ENCODE measurements around the gene PIGZ. TPM values are rescaled to one million over a fixed set of nuclear protein-coding genes. Genes with fewer than 3 reads are reported as not detected.
"Not testable (repeated sequence)": the region's sequence is repeated elsewhere in the genome, so short reads cannot be mapped to it uniquely, and the experiment has no call there.

The PIGZ gene
- total RNA-seq, 3 donors from 2014 or later = 29.1 to 131 (median 122) TPM

- ATAC-seq (peak; percentile 77), DNase-seq (no peak)
- intact Hi-C loops (cut with DNase I, micrococcal nuclease) = no loop called here
- Histone ChIP-seq H3K4me3 (no peak overlapping the region), H3K36me3 (ENCODE audit: low read depth) (no peaks in the 10 kb centered on the region), H3K4me1 (ENCODE audit: low read depth) (peaks cover 3% of the 10 kb centered on the region), H3K9me3 (no peaks in the 10 kb centered on the region)
- TF ChIP-seq CTCF (IDR thresholded peaks at IDR 0.05) = no peak
Measured at GRCh38 chr3:196948442-196949284, 20.0 kb downstream of the PIGZ start.

- ATAC-seq (peak; percentile 2), DNase-seq (no peak)
- no peaks in the 10 kb centered on the region for H3K36me3 ChIP-seq (ENCODE audit: low read depth)
- no peak for TF ChIP-seq CTCF (IDR thresholded peaks at IDR 0.05)
- H3K4me1 ChIP-seq (ENCODE audit: low read depth) = peaks cover 8% of the 10 kb centered on the region
- intact Hi-C loops (cut with DNase I, micrococcal nuclease) = no loop called here
- H3K9me3 ChIP-seq = no peaks in the 10 kb centered on the region
- H3K4me3 ChIP-seq = no peak overlapping the region
Measured at GRCh38 chr3:196947860-196948441, 20.7 kb downstream of the PIGZ start.

GRCh38 chr3:196947136-196947859 is 21.3 kb downstream of the PIGZ start:
- DNase-seq (no peak), ATAC-seq (no peak)
- peaks cover 8% of the 10 kb centered on the region for H3K4me1 ChIP-seq (ENCODE audit: low read depth)
- no peak overlapping the region for H3K4me3 ChIP-seq
- intact Hi-C loops (cut with DNase I, micrococcal nuclease) = no loop called here
- no peaks in the 10 kb centered on the region for H3K9me3 ChIP-seq
- no peak for TF ChIP-seq CTCF (IDR thresholded peaks at IDR 0.05)
- H3K36me3 ChIP-seq (ENCODE audit: low read depth) = no peaks in the 10 kb centered on the region

- H3K36me3 ChIP-seq (ENCODE audit: low read depth); intact Hi-C loops (cut with DNase I, micrococcal nuclease); DNase-seq; ATAC-seq; H3K9me3 ChIP-seq; H3K4me3 ChIP-seq: not testable (repeated sequence)
- H3K4me1 ChIP-seq (ENCODE audit: low read depth) = peaks cover 17% of the 10 kb centered on the region
Measured at GRCh38 chr3:196944037-196944790, 24.4 kb downstream of the PIGZ start.

- no peak for TF ChIP-seq CTCF (IDR thresholded peaks at IDR 0.05)
- Histone ChIP-seq H3K9me3 (no peaks in the 10 kb centered on the region), H3K36me3 (ENCODE audit: low read depth) (peaks cover 5% of the 10 kb centered on the region), H3K4me1 (ENCODE audit: low read depth) (peaks cover 17% of the 10 kb centered on the region), H3K4me3 (peak overlapping the region; percentile 99)
- DNase-seq (peak; percentile 53 to 74 (median 68)), ATAC-seq (peak; percentile 34)
- intact Hi-C loops (cut with DNase I, micrococcal nuclease) = no loop called here
Measured at GRCh38 chr3:196942915-196943277, 25.7 kb downstream of the PIGZ start.

Data from mucosa of descending colon (tissue), 3 donors.